ENCODE results near the gene ST8SIA2.

GRCh38 chr15:92418864-92419263, 25.2 kb downstream of the ST8SIA2 start:
- no peak for TF ChIP-seq CTCF (IDR thresholded peaks at IDR 0.05; ENCODE audit: poor library complexity, severe bottlenecking)
- peak; percentile 6 for TF ChIP-seq POLR2AphosphoS5 (IDR thresholded peaks at IDR 0.05)
- no peak for TF ChIP-seq EP300 (conservative IDR thresholded peaks at IDR 0.05; ENCODE audit: poor library complexity, severe bottlenecking)
- TF ChIP-seq EZH2 (IDR thresholded peaks at IDR 0.05; ENCODE audit: borderline replicate concordance, insufficient read depth, low read length, poor library complexity, severe bottlenecking) = no peak
- no peak for TF ChIP-seq RAD21 (conservative IDR thresholded peaks at IDR 0.05)
- no peak for TF ChIP-seq MXI1 (conservative IDR thresholded peaks at IDR 0.05; ENCODE audit: poor library complexity, severe bottlenecking)
- no peak for TF ChIP-seq TAF1 (IDR thresholded peaks at IDR 0.05; ENCODE audit: low read depth)

All from neural cell (in vitro differentiated cells).